Panc1 (cell line): ENCODE measurements around the gene CACNG1.

Source experiments
- POLR2AphosphoS5 ChIP-seq: IDR thresholded peaks from 2 replicates; pipeline ENCODE4 v1.6.1; 2012; ENCODE audit warnings: mild to moderate bottlenecking, low read depth, low read length, moderate library complexity
- TF ChIP-seq, protein P1 (sequence below): fragments of 450-650 bp; IDR thresholded peaks from 2 replicates; pipeline ENCODE4 v1.5.1; 2017; ENCODE audit warnings: mild to moderate bottlenecking

DNA sequence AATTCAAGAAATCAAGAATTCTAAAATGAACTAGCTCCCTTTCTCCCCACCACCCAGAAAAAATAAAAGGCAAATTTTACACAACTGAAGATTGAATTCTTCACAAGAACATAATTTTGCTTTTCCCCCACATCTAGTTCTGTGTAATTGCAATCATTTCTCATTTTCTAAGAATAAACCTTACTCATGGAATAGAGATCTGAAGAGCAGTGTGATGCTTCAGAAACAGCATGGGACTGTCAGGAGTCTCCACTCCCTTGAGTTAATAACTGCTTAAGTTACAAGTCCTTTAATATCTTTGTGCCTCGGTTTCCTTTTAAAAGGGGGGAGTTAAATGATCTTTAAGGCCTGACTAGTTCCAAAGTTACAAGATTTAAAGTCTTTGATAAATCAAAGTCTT, 53.7 kb downstream of the CACNG1 start:
- TF ChIP-seq, protein P1, sequence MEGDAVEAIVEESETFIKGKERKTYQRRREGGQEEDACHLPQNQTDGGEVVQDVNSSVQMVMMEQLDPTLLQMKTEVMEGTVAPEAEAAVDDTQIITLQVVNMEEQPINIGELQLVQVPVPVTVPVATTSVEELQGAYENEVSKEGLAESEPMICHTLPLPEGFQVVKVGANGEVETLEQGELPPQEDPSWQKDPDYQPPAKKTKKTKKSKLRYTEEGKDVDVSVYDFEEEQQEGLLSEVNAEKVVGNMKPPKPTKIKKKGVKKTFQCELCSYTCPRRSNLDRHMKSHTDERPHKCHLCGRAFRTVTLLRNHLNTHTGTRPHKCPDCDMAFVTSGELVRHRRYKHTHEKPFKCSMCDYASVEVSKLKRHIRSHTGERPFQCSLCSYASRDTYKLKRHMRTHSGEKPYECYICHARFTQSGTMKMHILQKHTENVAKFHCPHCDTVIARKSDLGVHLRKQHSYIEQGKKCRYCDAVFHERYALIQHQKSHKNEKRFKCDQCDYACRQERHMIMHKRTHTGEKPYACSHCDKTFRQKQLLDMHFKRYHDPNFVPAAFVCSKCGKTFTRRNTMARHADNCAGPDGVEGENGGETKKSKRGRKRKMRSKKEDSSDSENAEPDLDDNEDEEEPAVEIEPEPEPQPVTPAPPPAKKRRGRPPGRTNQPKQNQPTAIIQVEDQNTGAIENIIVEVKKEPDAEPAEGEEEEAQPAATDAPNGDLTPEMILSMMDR: no peak
- no peak for TF ChIP-seq POLR2AphosphoS5
